K562 (cell line): ENCODE data around the gene HDGFL2. TPM values are rescaled to one million over a fixed set of nuclear protein-coding genes. Genes with fewer than 3 reads are reported as not detected.

Experiments used
- ATAC-seq: fragments of 200-7000 bp; cut with Tn5 transposase; 3 replicates; pipeline ENCODE4 v1.9.1; 2020; ENCODE audit warnings: moderate library complexity
- BruUV-seq: library from RNA; stranded (reverse); fragments of 400-500 nt; replicated peaks from 2 replicates; lab custom pipeline; 2021; lab: Mats Ljungman, UMichigan
- CTCF ChIA-PET: fragments of 300-600 bp; formaldehyde crosslinking; extraction: SDS; loops from one replicate; lab custom pipeline; 2021; ENCODE audit warnings: low intra/inter-chr PET ratio; lab: Yijun Ruan, JAX
- POLR2A ChIA-PET: fragments of 300-600, 350-650 bp; sonication (Branson Sonifier 250); formaldehyde crosslinking; extraction: SDS; loops from one replicate; lab custom pipeline; 2021; ENCODE audit warnings: antibody characterized with exemption, inconsistent platforms; lab: Yijun Ruan, JAX
- DNase-seq, 4 experiments: peaks; one replicate each; pipeline versions ENCODE4 v3.0.0 to v3.0.0-alpha.2; 2011 to 2018; ENCODE audit warnings: low spot score in 3 of 4, mixed read lengths in 3 of 4; ENCODE audit errors: extremely low read depth in 1 of 4
- FAIRE-seq: peaks from 2 replicates; lab custom pipeline; 2011; peaks lifted over from hg19 to GRCh38; lab: Jason Lieb, UNC
- H2AFZ ChIP-seq: 2 replicates; pipeline ENCODE4 v1.6.0; 2011; ENCODE audit warnings: low read depth, low read length, control low read depth, inconsistent platforms
- H3K27ac ChIP-seq: fragments of 200-600 bp; 3 replicates; pipeline ENCODE4 v1.8.0; 2011; ENCODE audit warnings: low read depth, mild to moderate bottlenecking, control low read depth, inconsistent platforms, low read length, moderate library complexity, mixed read lengths; ENCODE audit errors: extremely low read depth
- H3K27me3 ChIP-seq, 2 experiments: fragments of 300-600 bp in 1 of 2; 2 replicates in 1 of 2; 3 replicates in 1 of 2; pipeline versions ENCODE4 v1.6.0 to v1.8.0; 2011; ENCODE audit warnings: inconsistent platforms in 2 of 2, low read length in 2 of 2, mild to moderate bottlenecking in 1 of 2, mixed read lengths in 1 of 2, moderate library complexity in 1 of 2; ENCODE audit not compliant: control insufficient read depth in 2 of 2, insufficient read depth in 2 of 2
- H3K36me3 ChIP-seq: fragments of 300-600 bp; 3 replicates; pipeline ENCODE4 v1.8.0; 2011; ENCODE audit warnings: mild to moderate bottlenecking, low read length, inconsistent platforms; ENCODE audit not compliant: control insufficient read depth, insufficient read depth
- H3K4me1 ChIP-seq, 2 experiments: fragments of 200-600 bp in 1 of 2; replicated peaks in 1 of 2; 2 replicates in 1 of 2; 3 replicates in 1 of 2; pipeline versions ENCODE4 v1.5.1 to v1.8.0; 2011; ENCODE audit warnings: inconsistent platforms in 2 of 2, low read length in 2 of 2, mild to moderate bottlenecking in 1 of 2, mixed read lengths in 1 of 2, moderate library complexity in 1 of 2; ENCODE audit not compliant: control insufficient read depth in 2 of 2, insufficient read depth in 2 of 2
- H3K4me2 ChIP-seq: 2 replicates; pipeline ENCODE4 v1.6.1; 2011; ENCODE audit warnings: low read length, control low read depth, inconsistent platforms, mixed read lengths; ENCODE audit not compliant: insufficient read depth
- H3K4me3 ChIP-seq: fragments of 200-600 bp; sonication (generic), shearing (Covaris generic); 2 replicates; pipeline ENCODE4 v1.5.1; 2016; ENCODE audit warnings: control low read depth, inconsistent platforms
- H3K79me2 ChIP-seq: fragments of 200-600 bp; 3 replicates; pipeline ENCODE4 v1.8.0; 2011; ENCODE audit warnings: low read length, inconsistent platforms; ENCODE audit not compliant: control insufficient read depth, insufficient read depth
- H3K9ac ChIP-seq, 2 experiments: 2 replicates each; pipeline versions ENCODE4 v1.6.0 to v1.6.1; 2011; ENCODE audit warnings: low read depth in 2 of 2, low read length in 2 of 2, control low read depth in 1 of 2, inconsistent platforms in 1 of 2, mild to moderate bottlenecking in 1 of 2, mixed read lengths in 1 of 2; ENCODE audit not compliant: insufficient read depth in 1 of 2
- H3K9me1 ChIP-seq: one replicate; pipeline ENCODE4 v1.6.0; 2011; ENCODE audit warnings: inconsistent platforms, mild to moderate bottlenecking, low read length, moderate library complexity; ENCODE audit not compliant: control insufficient read depth, insufficient read depth
- H3K9me3 ChIP-seq: replicated peaks from 2 replicates; pipeline ENCODE4 v1.5.1; 2011; ENCODE audit warnings: low read depth, low read length, inconsistent platforms; ENCODE audit not compliant: control insufficient read depth, insufficient read depth
- H4K20me1 ChIP-seq: replicated peaks from 2 replicates; pipeline ENCODE4 v1.6.1; 2011; ENCODE audit warnings: low read length, inconsistent platforms, mixed read lengths; ENCODE audit not compliant: control insufficient read depth, insufficient read depth
- PHF20 ChIP-seq: fragments of 450-650 bp; IDR thresholded peaks from 2 replicates; pipeline ENCODE4 v1.6.1; 2018; ENCODE audit not compliant: partially characterized antibody
- STAT5A ChIP-seq: IDR thresholded peaks from 2 replicates; pipeline ENCODE4 v1.6.1; 2012; ENCODE audit warnings: low read length, inconsistent platforms, borderline replicate concordance
- ZNF3 ChIP-seq: fragments of 250-450 bp; sonication (Bioruptor Pico); IDR thresholded peaks from 2 replicates; pipeline ENCODE4 v1.5.0; 2021; ENCODE audit warnings: mild to moderate bottlenecking, moderate library complexity
- WGBS: fragments of 100-300 bp; shearing (Covaris generic); methylation state at CpG from one replicate; pipeline ENCODE4 v1.1.6; 2016; ENCODE audit warnings: low coverage, mixed read lengths; ENCODE audit not compliant: insufficient coverage; ENCODE audit errors: missing lambda C conversion rate; 5-methylcytosine and 5-hydroxymethylcytosine counted together
- in situ Hi-C: fragments of 300-500 bp; cut with MboI; formaldehyde crosslinking; loops from 4 replicates; pipeline ENCODE4 v1.15.0; 2018; ENCODE audit warnings: inconsistent platforms, mixed read lengths
- intact Hi-C: fragments of 100-400 bp; cut with micrococcal nuclease; formaldehyde crosslinking; loops from 2 replicates; pipeline ENCODE4 v1.14.2; 2022
- polyA plus RNA-seq, 8 experiments: library from polyadenylated mRNA; depleted of rRNA in 4 of 8; stranded (reverse) in 5 of 8; unstranded in 3 of 8; fragments of >200 nt; fragmentation: Nextera tagmentation in 2 of 8; fragmentation: Illumina TruSeq in 1 of 8; extraction: Ambion mirVana in 2 of 8; extraction: Trizol in 1 of 8; gene quantifications; 2 replicates each; pipeline versions ENCODE4 v1.2.1 to v1.2.3, GENCODE V29; 2011 to 2014; ENCODE audit warnings: inconsistent platforms in 1 of 8, missing spikeins in 1 of 8
- total RNA-seq, 7 experiments: library from RNA; depleted of rRNA in 6 of 7; stranded (reverse); fragments of >200 nt in 6 of 7; fragmentation: Illumina TruSeq in 2 of 7; extraction: Trizol in 2 of 7; gene quantifications; 2 replicates each; pipeline versions ENCODE4 v1.2.1 to v1.2.3, GENCODE V29; 2011 to 2021; ENCODE audit warnings: low replicate concordance in 1 of 7

The HDGFL2 gene
- total and polyA plus RNA-seq, 9 of the 15 experiments (the other 6 are each of a cell fraction or from before 2014, with no cell fraction given): 0.13 to 61.7 (median 16.0) TPM

GRCh38 chr19:4493104-4493928 lies 21.2 kb downstream of the HDGFL2 start:
- Histone ChIP-seq H3K9me3 (peaks cover 3% of the 10 kb centered on the region; the same call in 1 of the 2 replicates), H3K4me1 (peaks cover 0 to 9% of the 10 kb centered on the region in 2 experiments; a peak in 1 of 5 replicates), H2AFZ (no peak overlapping the region), H3K9ac (no peak overlapping the region), H3K4me2 (no peak overlapping the region), H3K9me1 (no peaks in the 10 kb centered on the region), H3K27ac (no peak overlapping the region; the same call in 2 of the 3 replicates), H3K79me2 (no peaks in the 10 kb centered on the region), H3K4me3 (no peak overlapping the region), H3K36me3 (peaks cover 69% of the 10 kb centered on the region), H3K27me3 (no peaks in the 10 kb centered on the region), H4K20me1 (no peaks in the 10 kb centered on the region)
- no TSS peak for BruUV-seq
- no peak for DNase-seq
- ChIA-PET POLR2A (no interaction called here), CTCF (no interaction called here)
- TF ChIP-seq ZNF3 (CRISPR knock-in tag) (no peak), PHF20 (peak; percentile 2), STAT5A (0 out of 2 replicates have a peak, but pooled peaks have one; percentile 7)
- WGBS: 98% methylated on average over 25 of the region's 41 CpGs
- in situ Hi-C loops (no loop called here), intact Hi-C loops (no loop called here)
- no peak for ATAC-seq
- no peak for FAIRE-seq
